NCI-H2196 (cell line): Measurements from ENCODE around the gene C16orf95.
"Not testable (repeated sequence)": the region's sequence is repeated elsewhere in the genome, so short reads cannot be mapped to it uniquely, and the experiment has no call there.

Experiments
- DNase-seq: peaks from one replicate; lab custom pipeline; 2025; ENCODE audit not compliant: unreplicated experiment; lab: John Stamatoyannopoulos, UW

The C16orf95 gene

GRCh38 chr16:87259431-87259830 lies 57.8 kb downstream of the C16orf95 start:
- DNase-seq, result no peak

GRCh38 chr16:87258653-87259052 lies 58.5 kb downstream of the C16orf95 start:
- DNase-seq, result not testable (repeated sequence)

GRCh38 chr16:87255866-87256265 lies 61.3 kb downstream of the C16orf95 start:
- DNase-seq, result no peak

- no peak for DNase-seq
Measured at GRCh38 chr16:87254734-87255133, 62.5 kb downstream of the C16orf95 start.

GRCh38 chr16:87254296-87254695 lies 62.9 kb downstream of the C16orf95 start:
- no peak for DNase-seq

GRCh38 chr16:87253536-87253935 lies 63.7 kb downstream of the C16orf95 start:
- DNase-seq, result no peak
